HepG2 (cell line): ENCODE results near the gene LMNA. TPM values are rescaled to one million over a fixed set of nuclear protein-coding genes. Genes with fewer than 3 reads are reported as not detected.

Source experiments
- ATF2 ChIP-seq: sonication (generic); formaldehyde crosslinking; IDR thresholded peaks from 2 replicates; pipeline ENCODE4 v1.4.0; 2020; ENCODE audit warnings: missing genetic modification reagents
- KDM6A ChIP-seq: IDR thresholded peaks from 2 replicates; pipeline ENCODE4 v1.6.1; 2016; ENCODE audit warnings: low read depth
- LCORL ChIP-seq, 2 experiments: fragments of 450-650 bp in 1 of 2; sonication (generic) in 1 of 2; formaldehyde crosslinking in 1 of 2; IDR thresholded peaks; 2 replicates each; pipeline versions ENCODE4 v1.5.0 to v1.6.1; 2017 to 2020; ENCODE audit warnings: antibody characterized with exemption in 1 of 2, missing genetic modification reagents in 1 of 2
- POGK ChIP-seq: sonication (generic); formaldehyde crosslinking; conservative IDR thresholded peaks from 2 replicates; pipeline ENCODE4 v1.8.0; 2022; ENCODE audit warnings: mild to moderate bottlenecking, moderate library complexity, missing genetic modification reagents
- XBP1 ChIP-seq: sonication (generic); formaldehyde crosslinking; IDR thresholded peaks from 2 replicates; pipeline ENCODE4 v1.5.0; 2020; ENCODE audit warnings: missing genetic modification reagents
- YEATS2 ChIP-seq: sonication (generic); formaldehyde crosslinking; IDR thresholded peaks from 2 replicates; pipeline ENCODE4 v1.4.0; 2020; ENCODE audit warnings: missing genetic modification reagents, borderline replicate concordance
- ZFP1 ChIP-seq: IDR thresholded peaks from 2 replicates; pipeline ENCODE4 v1.6.1; 2016
- ZNF142 ChIP-seq: sonication (generic); formaldehyde crosslinking; IDR thresholded peaks from 2 replicates; pipeline ENCODE4 v1.4.0; 2020; ENCODE audit warnings: missing genetic modification reagents
- ZNF263 ChIP-seq: sonication (generic); formaldehyde crosslinking; IDR thresholded peaks from 2 replicates; pipeline ENCODE4 v1.4.0; 2020; ENCODE audit warnings: missing genetic modification reagents
- ZNF407 ChIP-seq: sonication (generic); formaldehyde crosslinking; IDR thresholded peaks from one replicate; pipeline ENCODE4 v1.5.1; 2020; ENCODE audit warnings: mild to moderate bottlenecking, missing genetic modification reagents; ENCODE audit errors: not compliant biosample characterization
- ZNF841 ChIP-seq: sonication (generic); formaldehyde crosslinking; IDR thresholded peaks from 2 replicates; pipeline ENCODE4 v1.8.1; 2023; ENCODE audit warnings: missing genetic modification reagents, borderline replicate concordance
- polyA plus RNA-seq, 8 experiments: library from polyadenylated mRNA; depleted of rRNA in 3 of 8; stranded (reverse) in 7 of 8; unstranded in 1 of 8; fragments of >200 nt; fragmentation: Illumina TruSeq in 4 of 8; extraction: Trizol in 4 of 8; gene quantifications; 2 replicates each; pipeline versions ENCODE4 v1.2.1 to v1.2.3, GENCODE V29; 2011 to 2016; ENCODE audit warnings: low read depth in 4 of 8, missing spikeins in 1 of 8, mixed read lengths in 1 of 8; ENCODE audit not compliant: insufficient read depth in 1 of 8
- total RNA-seq, 5 experiments: library from RNA; depleted of rRNA; stranded (reverse); fragments of >200 nt; fragmentation: Illumina TruSeq; extraction: Trizol; gene quantifications; 2 replicates each; pipeline ENCODE4 v1.2.3, GENCODE V29; 2016; ENCODE audit warnings: low read depth in 1 of 5

Gene LMNA
- total and polyA plus RNA-seq, 2 of the 13 experiments (the other 11 are each of a cell fraction or from before 2014, with no cell fraction given), result 107 to 225 TPM

- TF ChIP-seq ZNF407 (CRISPR knock-in tag), result no peak
- no peak for TF ChIP-seq YEATS2
- no peak for TF ChIP-seq ZNF841 (CRISPR knock-in tag)
- peak; percentile 98 for TF ChIP-seq ZNF263 (CRISPR knock-in tag)
- TF ChIP-seq ZNF142 (CRISPR knock-in tag), result no peak
- TF ChIP-seq KDM6A (CRISPR knock-in tag), result no peak
- no peak for TF ChIP-seq ATF2 (CRISPR knock-in tag)
- TF ChIP-seq ZFP1 (CRISPR knock-in tag), result no peak
- no peak for TF ChIP-seq POGK (CRISPR knock-in tag)
- no peak for TF ChIP-seq XBP1 (CRISPR knock-in tag)
- TF ChIP-seq LCORL (IDR thresholded peaks at IDR 0.05), result peak; percentile 59; the same call in 1 of the 2 replicates
- TF ChIP-seq LCORL (CRISPR knock-in tag; IDR thresholded peaks at IDR 0.05), result no peak
Observed at GRCh38 chr1:156104065-156104810, 10.3 kb upstream of the LMNA start (continued).
